Activated effector memory CD4-positive, alpha-beta T cell treated with anti-CD3 and anti-CD28 coated beads, Interleukin-2, amount 50 U/mL, for 16 hours (primary cell): ENCODE data around the gene FZD1.

ENCODE experiments used
- DNase-seq: peaks from one replicate; pipeline ENCODE4 v3.0.0-alpha.2; 2020

Gene FZD1

GRCh38 chr7:91265693-91266066, 1.4 kb downstream of the FZD1 start:
- no peak for DNase-seq

GRCh38 chr7:91266067-91266688, 1.9 kb downstream of the FZD1 start:
- no peak for DNase-seq

- DNase-seq: no peak
Measured at GRCh38 chr7:91266689-91267090, 2.5 kb downstream of the FZD1 start.

GRCh38 chr7:91267171-91267955, 3.1 kb downstream of the FZD1 start:
- DNase-seq: no peak

GRCh38 chr7:91270372-91270771, 6.1 kb downstream of the FZD1 start:
- no peak for DNase-seq

- no peak for DNase-seq
Measured at GRCh38 chr7:91276909-91277308, 12.7 kb downstream of the FZD1 start.

GRCh38 chr7:91280185-91280584, 16.0 kb downstream of the FZD1 start:
- DNase-seq: no peak

- DNase-seq: no peak
Measured at GRCh38 chr7:91280604-91281003, 16.4 kb downstream of the FZD1 start.

- no peak for DNase-seq
Measured at GRCh38 chr7:91285696-91286355, 21.6 kb downstream of the FZD1 start.

- no peak for DNase-seq
Measured at GRCh38 chr7:91286432-91286831, 22.2 kb downstream of the FZD1 start.

GRCh38 chr7:91287371-91288084, 23.3 kb downstream of the FZD1 start:
- no peak for DNase-seq

- DNase-seq: no peak
Measured at GRCh38 chr7:91288208-91288824, 24.1 kb downstream of the FZD1 start.

GRCh38 chr7:91289633-91290254, 25.5 kb downstream of the FZD1 start:
- DNase-seq: no peak

GRCh38 chr7:91291302-91291701, 27.1 kb downstream of the FZD1 start:
- DNase-seq: no peak

GRCh38 chr7:91291902-91292301, 27.7 kb downstream of the FZD1 start:
- DNase-seq: no peak

- DNase-seq: no peak
Measured at GRCh38 chr7:91292506-91292905, 28.3 kb downstream of the FZD1 start.

- DNase-seq: no peak
Measured at GRCh38 chr7:91293136-91293535, 28.9 kb downstream of the FZD1 start.

- no peak for DNase-seq
Measured at GRCh38 chr7:91293840-91294239, 29.6 kb downstream of the FZD1 start.

- DNase-seq: no peak
Measured at GRCh38 chr7:91294639-91295220, 30.5 kb downstream of the FZD1 start.

GRCh38 chr7:91295576-91295975, 31.3 kb downstream of the FZD1 start:
- no peak for DNase-seq

- no peak for DNase-seq
Measured at GRCh38 chr7:91297939-91298338, 33.7 kb downstream of the FZD1 start.
